Embryonic facial prominence (tissue), 1 donor: Measurements from ENCODE around the gene CFAP43.
"Not testable (repeated sequence)": the region's sequence is repeated elsewhere in the genome, so short reads cannot be mapped to it uniquely, and the experiment has no call there.

ENCODE experiments used
- DNase-seq: peaks from one replicate; pipeline ENCODE4 v3.0.0-alpha.2; 2016; ENCODE audit errors: extremely low spot score

CFAP43 gene

DNA sequence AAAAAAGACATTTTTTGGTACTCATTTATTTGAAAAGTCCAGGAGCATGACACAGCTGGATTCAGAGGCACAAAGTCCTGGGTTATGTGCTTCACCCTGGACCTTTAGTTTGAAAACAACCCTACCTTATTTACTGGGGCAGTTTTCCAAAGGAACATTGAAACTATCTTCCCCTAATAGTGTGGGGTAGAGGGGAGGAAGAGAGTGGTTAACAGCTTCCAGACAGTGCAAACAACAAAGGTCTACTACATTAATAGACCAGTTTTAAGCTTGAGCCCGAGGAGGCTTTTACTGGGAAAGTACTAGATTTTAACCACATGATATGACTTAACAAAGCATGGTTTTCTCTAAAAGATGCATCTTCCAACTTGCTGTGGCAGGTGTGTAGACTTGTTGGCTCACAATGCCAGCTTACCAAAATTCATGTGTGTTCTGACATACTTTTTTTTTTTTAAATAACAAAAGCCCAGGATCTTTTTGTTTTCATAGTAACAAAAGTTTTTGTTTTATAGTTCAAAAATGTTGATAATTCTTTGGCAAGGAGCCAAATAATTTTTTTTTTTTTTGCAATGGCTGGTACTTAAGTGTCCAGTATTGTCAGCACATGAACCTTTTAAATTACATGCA, 24.3 kb upstream of the CFAP43 start:
- DNase-seq = no peak

DNA sequence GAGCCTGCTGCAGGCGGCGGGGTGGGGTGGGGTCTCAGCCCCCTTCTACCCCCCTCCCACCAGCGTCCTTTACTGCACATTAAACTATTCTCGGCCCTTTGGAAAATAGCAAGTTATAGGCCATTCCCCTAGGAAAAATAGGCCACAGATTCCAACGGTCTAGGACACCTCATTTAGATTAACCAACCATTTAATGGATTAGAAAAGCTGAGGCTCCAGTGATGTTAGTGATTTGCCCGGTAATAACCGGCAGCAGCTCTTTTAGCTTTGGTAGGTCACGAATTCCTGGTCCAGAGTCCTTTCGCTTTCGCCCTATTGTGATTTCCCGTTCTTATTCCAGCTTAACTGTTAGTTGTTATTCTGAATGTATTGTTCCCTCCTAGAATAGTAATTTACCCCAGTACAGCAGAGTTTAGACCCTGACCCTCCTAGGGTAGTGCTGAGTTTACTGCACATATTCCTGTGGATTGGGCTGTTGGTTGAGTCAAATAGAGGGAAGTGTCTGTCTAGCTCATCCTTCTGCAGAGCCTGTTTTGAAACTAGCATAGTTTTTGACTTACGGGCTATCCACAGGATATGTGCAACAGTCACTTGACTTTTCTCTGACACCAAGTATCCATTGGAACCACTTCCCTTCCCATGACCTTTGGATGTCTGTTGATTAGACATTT, 23.3 kb upstream of the CFAP43 start:
- DNase-seq = no peak

DNA sequence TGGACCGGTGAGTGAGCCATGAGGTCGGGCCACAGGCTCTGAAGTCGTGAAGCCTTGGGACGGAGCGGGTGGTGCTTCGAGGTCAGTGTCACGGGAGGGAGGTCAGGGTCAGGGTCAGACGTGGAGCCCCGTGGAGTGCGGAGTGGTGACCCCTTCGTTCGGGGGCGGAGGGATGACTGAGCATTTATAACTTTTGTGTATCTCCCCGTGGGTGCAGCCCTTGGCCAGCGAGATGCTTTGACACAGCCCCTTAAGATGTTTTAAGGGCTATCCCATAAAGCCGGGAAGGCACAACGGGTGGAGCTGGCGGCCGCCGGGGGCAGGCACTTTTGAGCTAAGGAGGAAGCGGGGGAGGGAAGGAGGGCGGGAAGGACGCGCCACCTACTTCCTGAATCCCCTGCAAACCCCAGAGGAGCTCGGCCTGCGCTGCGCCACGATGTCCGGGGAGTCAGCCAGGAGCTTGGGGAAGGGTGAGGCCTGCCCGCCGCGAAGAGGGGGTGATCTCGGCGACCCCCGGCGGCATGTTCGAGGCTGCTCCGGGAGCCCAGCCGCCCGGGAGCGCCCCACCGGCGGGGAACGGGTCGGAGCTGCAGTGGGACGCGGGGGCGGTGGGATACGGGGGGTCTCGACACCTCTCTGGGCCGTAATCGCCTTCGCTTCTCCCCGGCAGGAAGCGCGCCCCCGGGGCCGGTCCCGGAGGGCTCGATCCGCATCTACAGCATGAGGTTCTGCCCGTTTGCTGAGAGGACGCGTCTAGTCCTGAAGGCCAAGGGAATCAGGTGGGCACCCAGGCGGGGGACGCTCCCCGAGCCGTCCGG, 22.5 kb upstream of the CFAP43 start, which contains the start of gene GSTO1:
Gene GSTO1 (plus strand): TSS at position 400 of the 818 bp plus-strand sequence. CDS start 37 bp downstream, at position 437.
- no peak for DNase-seq

GRCh38 chr10:104253606-104254410, 21.6 kb upstream of the CFAP43 start:
- DNase-seq = no peak

GRCh38 chr10:104253106-104253505, 20.9 kb upstream of the CFAP43 start:
- no peak for DNase-seq

DNA sequence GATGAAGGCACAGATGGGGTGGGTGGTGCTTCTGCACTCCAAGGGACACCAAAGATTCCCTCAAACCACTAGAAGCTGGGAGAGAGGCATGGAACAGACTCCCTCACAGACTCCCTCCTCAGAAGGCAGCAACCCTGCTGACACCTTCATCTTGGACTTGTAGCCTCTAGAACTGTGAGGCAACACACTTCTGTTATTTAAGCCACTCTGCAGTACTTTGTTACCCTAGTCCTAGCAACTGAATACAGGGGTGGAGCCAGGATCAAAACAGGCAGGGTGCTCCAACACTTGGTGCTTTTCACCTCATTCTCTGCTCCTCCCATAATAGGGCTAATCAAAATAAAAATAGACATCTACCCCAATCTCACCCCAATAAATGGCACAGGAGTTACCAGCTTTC, 20.2 kb upstream of the CFAP43 start:
- DNase-seq = no peak

GRCh38 chr10:104251443-104251842, 19.3 kb upstream of the CFAP43 start:
- no peak for DNase-seq

DNA sequence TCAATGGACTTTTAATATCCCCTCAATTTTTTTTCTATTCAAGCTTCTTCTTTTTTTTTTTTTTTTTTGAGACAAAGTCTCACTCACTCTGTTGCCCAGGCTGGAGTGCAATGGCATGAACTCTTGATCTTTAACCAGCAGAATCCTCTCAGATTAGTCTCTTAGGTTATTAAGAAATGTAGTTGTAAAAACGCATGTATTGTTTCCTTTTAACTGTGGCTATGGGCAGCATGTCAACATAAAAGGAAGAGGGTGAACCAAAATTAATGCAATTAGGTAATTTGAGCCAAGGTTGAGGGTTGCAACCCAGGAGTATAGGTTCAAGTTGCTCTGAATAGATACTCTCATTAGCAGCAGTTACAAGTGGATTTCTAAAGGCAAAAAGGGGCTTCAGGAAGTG, 18.2 kb upstream of the CFAP43 start:
- no peak for DNase-seq

- DNase-seq = not testable (repeated sequence)
Measured at GRCh38 chr10:104248931-104249330, 16.8 kb upstream of the CFAP43 start.

DNA sequence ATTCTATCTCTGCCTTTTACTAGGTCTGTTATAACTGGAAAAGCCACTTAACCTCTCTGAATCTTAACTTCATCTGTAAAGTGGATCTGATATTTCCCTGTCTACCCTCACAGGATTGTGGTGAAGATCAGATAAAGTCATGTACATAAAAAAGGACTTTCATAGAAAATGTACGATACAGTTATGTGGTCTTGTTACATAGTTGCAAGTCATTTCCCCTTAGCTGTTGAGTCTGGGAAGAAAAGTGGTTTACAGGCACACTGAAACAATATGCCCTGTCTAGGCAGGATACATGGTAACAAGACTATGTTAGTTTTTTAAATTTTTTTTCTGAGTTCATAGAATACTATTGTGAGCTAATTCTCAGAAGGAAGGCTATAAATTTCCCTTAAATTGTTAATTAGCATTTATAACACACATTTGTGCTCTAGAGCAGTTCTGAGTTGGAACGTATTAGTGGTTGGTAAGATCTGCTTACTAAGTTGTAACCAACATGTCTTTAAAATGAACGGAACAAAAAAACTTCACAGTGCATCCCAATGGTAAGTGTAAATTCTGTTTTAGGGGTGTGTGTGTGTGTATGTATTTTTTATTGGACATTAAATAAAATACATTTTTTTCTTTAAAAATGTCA, 15.5 kb upstream of the CFAP43 start:
- no peak for DNase-seq

- no peak for DNase-seq
Measured at GRCh38 chr10:104246976-104247375, 14.8 kb upstream of the CFAP43 start.

GRCh38 chr10:104245066-104245632, 13.0 kb upstream of the CFAP43 start:
- no peak for DNase-seq

DNA sequence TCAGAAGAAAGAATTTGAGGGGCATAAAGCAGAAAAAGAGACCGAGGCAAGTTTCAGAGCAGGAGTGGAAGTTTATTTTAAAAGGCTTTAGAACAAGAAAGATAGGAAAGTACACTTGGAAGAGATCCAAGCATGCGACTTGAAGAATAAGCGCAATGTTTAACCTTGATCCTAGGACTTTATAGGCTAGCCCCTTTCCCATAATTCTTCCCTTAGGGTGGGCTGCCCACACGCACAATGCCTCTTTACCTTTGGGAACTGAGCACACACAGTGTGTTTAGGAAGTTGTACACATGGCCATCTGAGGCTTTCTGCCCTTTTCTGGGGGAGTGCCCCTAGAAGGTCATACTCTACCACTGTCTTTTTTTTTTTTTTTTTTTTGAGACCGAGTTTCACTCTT, 11.3 kb upstream of the CFAP43 start:
- DNase-seq = no peak

DNA sequence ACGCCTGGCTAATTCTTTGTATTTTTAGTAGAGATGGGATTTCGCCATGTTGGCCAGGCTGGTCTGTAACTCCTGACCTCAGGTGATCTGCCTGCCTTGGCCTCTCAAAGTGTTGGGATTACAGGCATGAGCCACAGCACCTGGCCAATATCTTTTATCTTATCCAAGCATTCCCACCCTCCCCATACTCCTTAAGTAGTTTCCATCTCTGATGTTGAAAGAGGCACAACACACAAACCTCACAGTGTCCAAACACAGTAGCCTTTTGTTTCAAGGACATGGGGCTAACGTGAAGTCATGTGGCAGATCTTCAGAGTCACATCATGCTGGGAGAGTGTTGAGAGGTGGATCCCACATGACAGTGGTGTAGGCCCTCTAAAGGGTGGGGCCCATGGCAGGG, 10.8 kb upstream of the CFAP43 start:
- not testable (repeated sequence) for DNase-seq

- no peak for DNase-seq
Measured at GRCh38 chr10:104242545-104242944, 10.4 kb upstream of the CFAP43 start.

DNA sequence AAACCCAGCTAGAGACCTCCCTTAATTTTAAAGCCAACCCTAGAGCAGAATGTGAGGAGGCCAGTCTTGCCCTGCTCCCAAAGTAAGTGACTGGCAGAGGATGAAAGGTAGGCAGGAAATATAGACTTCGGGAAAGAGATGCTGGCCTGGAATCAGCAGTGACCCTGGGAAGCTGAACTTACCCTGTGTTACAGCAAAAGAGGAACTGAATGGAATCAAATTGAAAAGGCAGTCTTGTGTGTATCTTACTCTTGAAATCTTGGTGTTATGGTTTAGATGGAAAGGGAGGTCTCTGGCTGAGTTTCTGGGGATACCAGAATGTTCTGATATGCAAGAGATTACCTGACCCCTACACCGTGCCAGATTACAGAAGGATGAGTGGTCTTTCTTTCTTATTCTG, 7.9 kb upstream of the CFAP43 start:
- DNase-seq = no peak

DNA sequence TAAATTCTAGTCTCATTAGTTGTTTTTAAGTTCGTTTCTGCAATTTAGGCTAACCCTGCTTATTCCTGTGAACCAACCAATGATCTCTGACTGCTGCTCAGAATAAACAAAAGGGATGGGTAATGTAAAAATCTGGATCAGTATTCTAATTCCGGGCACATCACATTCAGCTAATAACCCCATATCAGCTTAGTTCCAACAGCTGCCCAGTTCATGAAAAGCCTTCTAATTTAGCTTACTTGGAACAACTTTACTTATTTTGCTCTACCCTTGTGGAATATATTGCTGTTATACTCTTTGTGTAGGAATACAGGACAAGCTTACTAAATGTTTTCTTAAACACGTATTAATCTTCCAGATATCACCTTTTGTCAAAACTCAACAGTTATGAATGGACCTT, 3.6 kb upstream of the CFAP43 start:
- no peak for DNase-seq

DNA sequence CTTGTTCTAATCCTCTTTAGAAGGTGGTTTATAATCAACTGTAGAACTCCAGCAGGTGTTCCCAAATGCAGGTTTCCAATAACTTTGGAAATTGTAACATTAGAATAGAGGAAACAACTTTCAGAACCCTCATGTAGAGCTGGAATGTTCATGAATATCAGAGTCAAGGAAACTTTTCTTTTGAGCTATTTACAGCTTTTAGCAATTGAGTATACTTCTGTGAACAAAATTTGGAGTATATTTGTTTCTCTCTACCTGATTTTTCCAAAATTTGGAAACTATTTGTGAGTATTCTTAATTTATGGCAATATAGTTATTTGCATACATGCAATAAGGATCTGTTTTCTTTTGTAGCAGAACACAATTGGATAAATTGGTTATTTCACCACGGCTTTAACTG, 2.8 kb upstream of the CFAP43 start:
- DNase-seq = no peak

DNA sequence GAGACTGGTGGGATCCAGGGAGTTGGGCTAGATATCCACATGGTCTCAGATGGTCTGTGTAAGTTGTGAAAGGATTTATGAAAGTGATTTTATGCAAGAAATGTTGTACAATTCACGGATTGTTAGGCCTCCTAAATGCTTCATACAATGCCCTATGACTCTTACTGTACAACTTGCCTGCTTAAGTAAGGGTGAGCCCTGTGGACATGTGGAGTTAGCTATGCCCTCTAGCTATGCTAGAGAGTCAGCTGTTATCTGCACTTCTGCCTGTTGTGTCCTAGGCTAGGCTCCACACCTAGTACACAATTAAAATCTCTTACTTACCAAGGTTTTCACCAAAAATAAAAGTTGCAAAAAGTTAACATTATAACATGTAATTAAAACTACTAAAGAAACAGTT, 1.7 kb upstream of the CFAP43 start:
- DNase-seq = no peak

- DNase-seq = no peak
Measured at GRCh38 chr10:104232613-104233102, 494 bp upstream of the CFAP43 start.

DNA sequence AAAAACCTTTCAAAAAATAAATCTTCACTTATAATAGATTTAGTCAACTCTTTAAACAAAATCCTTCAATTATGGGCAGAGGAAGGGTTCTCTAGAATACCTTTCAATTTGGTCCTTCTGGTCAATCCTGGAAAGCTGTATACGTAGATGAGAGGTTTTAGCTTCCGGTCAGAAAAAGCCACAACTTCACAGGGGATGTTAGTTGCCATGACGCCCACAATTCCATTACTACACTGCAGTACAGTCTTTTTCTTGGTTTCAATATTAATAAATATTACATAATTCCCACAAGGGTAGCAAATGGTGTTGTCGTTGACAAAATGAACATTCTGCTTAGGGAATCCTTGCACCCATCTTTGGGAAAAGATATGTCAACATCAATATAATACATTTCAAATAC, 1.7 kb downstream of the CFAP43 start:
- no peak for DNase-seq
